ENCODE measurements around the gene PNLIPRP2.

DNA sequence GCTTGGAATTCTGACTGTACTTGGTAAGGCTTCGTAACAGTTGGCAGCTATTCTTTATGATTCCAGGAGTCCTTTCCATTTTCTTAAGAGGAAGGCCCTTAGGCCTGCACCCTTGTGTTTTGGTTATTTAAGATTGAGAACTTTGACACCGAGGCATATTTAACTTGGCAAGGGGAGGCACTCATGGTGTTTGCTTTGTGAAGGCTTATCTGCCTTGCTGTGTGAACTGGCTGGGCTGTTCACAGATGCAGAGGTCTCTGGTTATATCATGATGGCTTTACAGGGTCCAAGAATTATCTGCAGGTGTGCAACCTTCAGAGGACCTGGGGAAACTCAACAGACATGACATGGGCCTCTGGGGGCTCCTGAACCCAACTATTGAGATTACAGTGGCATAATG lies 30.8 kb upstream of the PNLIPRP2 start:
- TF ChIP-seq, protein P1, sequence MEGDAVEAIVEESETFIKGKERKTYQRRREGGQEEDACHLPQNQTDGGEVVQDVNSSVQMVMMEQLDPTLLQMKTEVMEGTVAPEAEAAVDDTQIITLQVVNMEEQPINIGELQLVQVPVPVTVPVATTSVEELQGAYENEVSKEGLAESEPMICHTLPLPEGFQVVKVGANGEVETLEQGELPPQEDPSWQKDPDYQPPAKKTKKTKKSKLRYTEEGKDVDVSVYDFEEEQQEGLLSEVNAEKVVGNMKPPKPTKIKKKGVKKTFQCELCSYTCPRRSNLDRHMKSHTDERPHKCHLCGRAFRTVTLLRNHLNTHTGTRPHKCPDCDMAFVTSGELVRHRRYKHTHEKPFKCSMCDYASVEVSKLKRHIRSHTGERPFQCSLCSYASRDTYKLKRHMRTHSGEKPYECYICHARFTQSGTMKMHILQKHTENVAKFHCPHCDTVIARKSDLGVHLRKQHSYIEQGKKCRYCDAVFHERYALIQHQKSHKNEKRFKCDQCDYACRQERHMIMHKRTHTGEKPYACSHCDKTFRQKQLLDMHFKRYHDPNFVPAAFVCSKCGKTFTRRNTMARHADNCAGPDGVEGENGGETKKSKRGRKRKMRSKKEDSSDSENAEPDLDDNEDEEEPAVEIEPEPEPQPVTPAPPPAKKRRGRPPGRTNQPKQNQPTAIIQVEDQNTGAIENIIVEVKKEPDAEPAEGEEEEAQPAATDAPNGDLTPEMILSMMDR (IDR thresholded peaks at IDR 0.05; ENCODE audit: insufficient read depth, low read length, poor library complexity, severe bottlenecking): no peak
- no peak for TF ChIP-seq EZH2phosphoT487 (conservative IDR thresholded peaks at IDR 0.05; ENCODE audit: low read length)
